GM23338 (cell line): Measurements from ENCODE around the gene APBB3. TPM values are rescaled to one million over a fixed set of nuclear protein-coding genes. Genes with fewer than 3 reads are reported as not detected.

ENCODE experiments used
- ATAC-seq: fragments of 200-7000 bp; cut with Tn5 transposase; 3 replicates; pipeline ENCODE4 v1.9.1; 2020
- DNase-seq: peaks from one replicate; pipeline ENCODE4 v3.0.0-alpha.2; 2015; ENCODE audit warnings: low spot score
- H2AFZ ChIP-seq: fragments of 200-600 bp; sonication (generic); 2 replicates; pipeline ENCODE4 v1.8.0; 2016; ENCODE audit warnings: antibody characterized with exemption, mild to moderate bottlenecking, moderate library complexity
- H3F3A ChIP-seq: fragments of 200-600 bp; sonication (generic); replicated peaks from 2 replicates; pipeline ENCODE4 v1.8.0; 2017; ENCODE audit warnings: antibody characterized with exemption, mixed run types, low read depth
- H3K27ac ChIP-seq: fragments of 200-600 bp; sonication (generic); 2 replicates; pipeline ENCODE4 v1.6.1; 2016; ENCODE audit warnings: low read depth
- H3K27me3 ChIP-seq: fragments of 200-600 bp; sonication (generic); 2 replicates; pipeline ENCODE4 v1.8.0; 2016; ENCODE audit warnings: mild to moderate bottlenecking, mixed run types, moderate library complexity; ENCODE audit not compliant: insufficient read depth
- H3K36me3 ChIP-seq: fragments of 200-600 bp; sonication (generic); 2 replicates; pipeline ENCODE4 v1.8.0; 2016; ENCODE audit warnings: mild to moderate bottlenecking; ENCODE audit not compliant: insufficient read depth
- H3K4me1 ChIP-seq: fragments of 200-600 bp; sonication (generic); 2 replicates; pipeline ENCODE4 v1.8.0; 2016; ENCODE audit warnings: mild to moderate bottlenecking, moderate library complexity; ENCODE audit not compliant: insufficient read depth
- H3K4me2 ChIP-seq: fragments of 200-600 bp; sonication (generic); 2 replicates; pipeline ENCODE4 v1.7.1; 2017; ENCODE audit warnings: mixed run types
- H3K4me3 ChIP-seq: fragments of 200-600 bp; sonication (generic); 2 replicates; pipeline ENCODE4 v1.6.1; 2016; ENCODE audit warnings: mixed run types
- H3K79me2 ChIP-seq: fragments of 200-600 bp; sonication (generic); replicated peaks from 2 replicates; pipeline ENCODE4 v1.8.0; 2017; ENCODE audit warnings: mild to moderate bottlenecking; ENCODE audit not compliant: insufficient read depth
- H3K9me2 ChIP-seq: fragments of 200-600 bp; sonication (generic); 2 replicates; pipeline ENCODE4 v1.8.0; 2017; ENCODE audit not compliant: insufficient read depth
- H4K20me1 ChIP-seq: fragments of 200-600 bp; sonication (generic); replicated peaks from 2 replicates; pipeline ENCODE4 v1.8.0; 2017; ENCODE audit warnings: mild to moderate bottlenecking; ENCODE audit not compliant: insufficient read depth
- H3K27ac Mint-ChIP-seq: 2 replicates; pipeline ENCODE4 v1.8.0; 2020; ENCODE audit warnings: inconsistent platforms, mild to moderate bottlenecking, moderate library complexity, mixed read lengths
- H3K27me3 Mint-ChIP-seq: 3 replicates; pipeline ENCODE4 v1.8.0; 2022; ENCODE audit warnings: low read depth, mild to moderate bottlenecking, moderate library complexity, mixed read lengths, inconsistent platforms; ENCODE audit not compliant: insufficient read depth, poor library complexity
- H3K36me3 Mint-ChIP-seq: 3 replicates; pipeline ENCODE4 v1.8.0; 2021; ENCODE audit warnings: low read depth, mild to moderate bottlenecking, inconsistent platforms, moderate library complexity, mixed read lengths
- H3K4me1 Mint-ChIP-seq: 3 replicates; pipeline ENCODE4 v1.8.0; 2020; ENCODE audit warnings: mild to moderate bottlenecking, inconsistent platforms, mixed read lengths
- H3K4me3 Mint-ChIP-seq: 3 replicates; pipeline ENCODE4 v1.8.0; 2021; ENCODE audit warnings: moderate library complexity, mild to moderate bottlenecking, inconsistent platforms, mixed read lengths
- H3K9me3 Mint-ChIP-seq: 3 replicates; pipeline ENCODE4 v1.8.0; 2020; ENCODE audit warnings: moderate library complexity, mild to moderate bottlenecking, inconsistent platforms, mixed read lengths
- CREB1 ChIP-seq: fragments of 250-450 bp; sonication (Bioruptor Pico); IDR thresholded peaks from 2 replicates; pipeline ENCODE4 v1.5.0; 2020; ENCODE audit warnings: low read depth, mild to moderate bottlenecking, moderate library complexity
- ETS1 ChIP-seq: IDR thresholded peaks from 2 replicates; pipeline ENCODE4 v1.6.1; 2016; ENCODE audit warnings: antibody characterized with exemption
- EZH2 ChIP-seq: fragments of 200-600 bp; sonication (generic); IDR thresholded peaks from one replicate; pipeline ENCODE4 v1.8.0; 2017; ENCODE audit warnings: antibody characterized with exemption, mild to moderate bottlenecking, low read depth; ENCODE audit not compliant: unreplicated experiment
- JUNB ChIP-seq: IDR thresholded peaks from one replicate; pipeline ENCODE4 v1.6.1; 2016; ENCODE audit warnings: antibody characterized with exemption; ENCODE audit not compliant: unreplicated experiment
- STAT1 ChIP-seq: IDR thresholded peaks from one replicate; pipeline ENCODE4 v1.6.1; 2016; ENCODE audit warnings: antibody characterized with exemption; ENCODE audit not compliant: unreplicated experiment
- ZNF331 ChIP-seq: fragments of 250-450 bp; sonication (Bioruptor Pico); IDR thresholded peaks from 2 replicates; pipeline ENCODE4 v1.5.0; 2020; ENCODE audit warnings: low read depth, mild to moderate bottlenecking, moderate library complexity
- ZNF462 ChIP-seq: fragments of 250-450 bp; sonication (Bioruptor Pico); IDR thresholded peaks from 2 replicates; pipeline ENCODE4 v1.5.0; 2020; ENCODE audit warnings: mild to moderate bottlenecking, moderate library complexity
- polyA plus RNA-seq: library from polyadenylated mRNA; unstranded; fragments of >200 nt; fragmentation: Nextera tagmentation; extraction: Ambion mirVana; gene quantifications from 2 replicates; pipeline ENCODE4 v1.2.1, GENCODE V29; 2016
- total RNA-seq: library from RNA; depleted of rRNA; stranded (reverse); fragments of >200 nt; shearing (Covaris generic); gene quantifications from 2 replicates; pipeline ENCODE4 v1.2.3, GENCODE V29; 2014

The APBB3 gene
- total and polyA plus RNA-seq, 2 experiments from 2014 or later: 9.0 to 15.4 TPM

- TF ChIP-seq ZNF462 (CRISPR knock-in tag): no peak
- TF ChIP-seq ZNF331 (CRISPR knock-in tag): no peak
- TF ChIP-seq ETS1: no peak
- no peak for TF ChIP-seq EZH2
- TF ChIP-seq CREB1 (CRISPR knock-in tag): no peak
Measured at GRCh38 chr5:140545606-140546005, 18.8 kb downstream of the APBB3 start (continued).

GRCh38 chr5:140544986-140545385 is 19.4 kb downstream of the APBB3 start:
- Mint-ChIP-seq H3K27me3 (peaks cover 17% of the 10 kb centered on the region), H3K9me3 (no peaks in the 10 kb centered on the region), H3K27ac (no peak overlapping the region), H3K4me3 (no peak overlapping the region), H3K36me3 (peaks cover 55% of the 10 kb centered on the region), H3K4me1 (peaks cover 24% of the 10 kb centered on the region)
- DNase-seq: no peak
- Histone ChIP-seq H3K27me3 (no peaks in the 10 kb centered on the region), H3K27ac (no peak overlapping the region), H2AFZ (no peak overlapping the region), H4K20me1 (peaks cover 2% of the 10 kb centered on the region), H3K79me2 (no peaks in the 10 kb centered on the region), H3K36me3 (peaks cover 32% of the 10 kb centered on the region), H3K4me1 (peaks cover 26% of the 10 kb centered on the region), H3F3A (peaks cover 17% of the 10 kb centered on the region), H3K4me3 (no peak overlapping the region), H3K4me2 (no peak overlapping the region), H3K9me2 (no peaks in the 10 kb centered on the region)
- no peak for ATAC-seq
- TF ChIP-seq STAT1 (no peak), ZNF462 (CRISPR knock-in tag) (no peak), CREB1 (CRISPR knock-in tag) (no peak), JUNB (no peak)
